Inflammatory macrophage treated with lipopolysaccharide for 1 hour (primary cell): Measurements from ENCODE around the gene RNASE7.

Source experiments
- DNase-seq, 2 donors: peaks; one replicate each; pipeline ENCODE4 v3.0.0-alpha.2; 2020 to 2022

Gene RNASE7

GRCh38 chr14:21069388-21070082 is 27.4 kb downstream of the RNASE7 start:
- no peak for DNase-seq

- peak in 1 of 2 donors; percentile 20 for DNase-seq
These were observed 28.0 kb downstream of the RNASE7 start, which contains the start of gene ARHGEF40 for GRCh38 chr14:21070083-21070609. ARHGEF40 (plus strand) TSS chr14:21070304; CDS start chr14:21070397, 93 bp downstream.

GRCh38 chr14:21070610-21071224 is 28.6 kb downstream of the RNASE7 start:
- DNase-seq, result peak in 1 of 2 donors; percentile 49

DNA sequence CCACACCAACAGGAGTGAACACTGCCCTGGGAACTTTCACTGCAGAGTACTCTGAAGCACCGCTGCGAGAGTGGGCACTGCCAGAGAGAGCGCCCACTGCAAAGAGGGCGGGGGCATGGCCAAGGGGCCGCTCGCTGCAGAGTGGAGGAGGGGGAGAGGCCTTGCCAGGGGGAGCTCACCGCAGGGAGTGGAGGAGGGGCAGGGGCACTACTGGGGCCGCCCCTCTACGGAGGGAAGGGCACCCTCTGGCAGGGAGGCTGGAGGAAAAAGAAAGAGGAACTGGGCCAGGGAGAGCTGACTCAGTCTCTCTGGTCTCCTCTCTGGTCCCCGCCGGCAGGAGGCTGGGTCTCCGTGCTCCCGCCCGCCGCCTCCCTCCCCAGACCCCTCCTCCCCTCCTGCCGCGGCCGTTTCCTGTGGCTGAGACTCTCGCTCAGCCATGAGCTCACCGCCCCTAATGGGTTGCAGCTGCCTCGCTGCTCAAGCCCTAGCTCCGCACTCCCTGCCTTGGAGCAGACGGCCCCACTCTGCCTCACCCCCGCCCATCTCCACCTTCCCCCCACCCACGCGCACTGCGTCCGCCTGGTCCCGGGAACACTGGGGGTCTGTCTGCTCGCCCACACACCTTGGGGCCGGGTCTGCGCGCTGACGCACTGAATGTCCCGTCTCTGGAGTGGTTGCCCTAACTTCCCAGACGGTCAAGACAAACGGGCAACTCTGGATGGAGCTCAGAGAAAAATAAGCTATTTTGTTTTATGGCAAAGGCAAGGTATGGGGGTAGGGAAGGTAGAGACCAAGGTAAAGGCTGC is 29.3 kb downstream of the RNASE7 start:
- peak; percentile 57 to 61 for DNase-seq

GRCh38 chr14:21072031-21072473 is 29.9 kb downstream of the RNASE7 start:
- peak; percentile 79 to 89 for DNase-seq

DNA sequence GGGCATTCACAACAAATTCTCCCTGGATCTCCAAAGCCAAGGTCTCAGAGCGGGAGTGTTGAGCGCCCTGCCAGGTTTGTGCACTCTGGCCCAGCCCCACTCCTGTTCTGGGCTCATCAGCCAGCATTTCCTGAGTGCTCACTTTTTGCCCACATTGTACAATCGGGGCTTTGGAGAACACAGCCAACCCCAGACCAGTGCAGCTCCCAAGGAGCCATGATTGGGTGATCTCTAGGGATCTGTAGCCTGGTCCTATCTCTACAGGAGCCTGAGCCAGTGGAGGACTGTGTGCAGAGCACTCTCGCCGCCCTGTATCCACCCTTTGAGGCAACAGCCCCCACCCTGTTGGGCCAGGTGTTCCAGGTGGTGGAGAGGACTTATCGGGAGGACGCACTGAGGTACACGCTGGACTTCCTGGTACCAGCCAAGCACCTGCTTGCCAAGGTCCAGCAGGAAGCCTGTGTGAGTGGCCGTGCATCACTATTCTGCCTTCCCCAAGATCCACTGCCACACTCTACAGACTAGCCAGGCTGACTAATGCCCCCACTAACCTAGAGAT is 30.7 kb downstream of the RNASE7 start:
- DNase-seq, result no peak

- no peak for DNase-seq
These were observed 31.8 kb downstream of the RNASE7 start for GRCh38 chr14:21073921-21074320.

DNA sequence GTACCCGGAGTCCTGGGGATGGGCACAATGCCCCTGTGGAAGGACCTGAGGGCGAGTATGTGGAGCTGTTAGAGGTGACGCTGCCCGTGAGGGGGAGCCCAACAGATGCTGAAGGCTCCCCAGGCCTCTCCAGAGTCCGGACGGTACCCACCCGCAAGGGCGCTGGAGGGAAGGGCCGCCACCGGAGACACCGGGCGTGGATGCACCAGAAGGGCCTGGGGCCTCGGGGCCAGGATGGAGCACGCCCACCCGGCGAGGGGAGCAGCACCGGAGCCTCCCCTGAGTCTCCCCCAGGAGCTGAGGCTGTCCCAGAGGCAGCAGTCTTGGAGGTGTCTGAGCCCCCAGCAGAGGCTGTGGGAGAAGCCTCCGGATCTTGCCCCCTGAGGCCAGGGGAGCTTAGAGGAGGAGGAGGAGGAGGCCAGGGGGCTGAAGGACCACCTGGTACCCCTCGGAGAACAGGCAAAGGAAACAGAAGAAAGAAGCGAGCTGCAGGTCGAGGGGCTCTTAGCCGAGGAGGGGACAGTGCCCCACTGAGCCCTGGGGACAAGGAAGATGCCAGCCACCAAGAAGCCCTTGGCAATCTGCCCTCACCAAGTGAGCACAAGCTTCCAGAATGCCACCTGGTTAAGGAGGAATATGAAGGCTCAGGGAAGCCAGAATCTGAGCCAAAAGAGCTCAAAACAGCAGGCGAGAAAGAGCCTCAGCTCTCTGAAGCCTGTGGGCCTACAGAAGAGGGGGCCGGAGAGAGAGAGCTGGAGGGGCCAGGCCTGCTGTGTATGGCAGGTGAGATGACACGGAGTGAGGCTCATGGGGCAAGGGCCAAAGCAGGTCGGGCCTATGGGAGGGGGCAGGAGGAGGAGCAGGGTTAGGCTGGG is 32.5 kb downstream of the RNASE7 start:
- no peak for DNase-seq

DNA sequence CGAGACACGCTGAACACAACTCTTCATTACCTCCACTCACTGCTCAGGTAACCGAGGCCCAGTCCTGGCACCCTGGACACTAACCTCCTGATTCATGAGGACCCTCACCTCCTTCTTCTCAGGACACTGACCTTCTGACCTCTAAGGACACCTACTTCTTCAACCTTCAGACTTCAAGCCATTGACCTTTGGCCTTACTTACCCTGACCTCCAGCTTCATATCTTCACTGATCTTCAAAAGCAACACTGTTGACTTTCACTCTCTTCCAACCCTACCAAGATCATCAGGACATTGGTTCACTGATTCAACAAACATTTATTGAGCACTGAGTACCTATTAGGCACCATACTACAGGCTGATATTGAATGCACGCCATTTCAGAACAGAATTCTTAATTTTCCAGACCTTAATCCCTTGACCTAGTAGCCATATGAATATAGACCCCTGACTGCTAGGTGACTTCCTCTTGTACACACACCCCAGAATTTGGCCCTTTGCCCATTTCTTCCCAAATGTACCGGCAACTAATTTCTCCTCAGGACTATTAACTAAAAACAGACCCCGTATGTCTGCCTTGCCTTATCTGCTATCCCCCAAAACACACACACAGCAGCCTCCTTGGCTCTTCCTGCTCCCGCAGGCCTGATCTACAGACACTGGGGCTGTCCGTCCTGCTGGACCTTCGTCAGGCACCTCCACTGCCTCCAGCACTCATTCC is 33.7 kb downstream of the RNASE7 start:
- DNase-seq, result no peak

- no peak for DNase-seq
These were observed 35.5 kb downstream of the RNASE7 start for GRCh38 chr14:21077672-21078071.

DNA sequence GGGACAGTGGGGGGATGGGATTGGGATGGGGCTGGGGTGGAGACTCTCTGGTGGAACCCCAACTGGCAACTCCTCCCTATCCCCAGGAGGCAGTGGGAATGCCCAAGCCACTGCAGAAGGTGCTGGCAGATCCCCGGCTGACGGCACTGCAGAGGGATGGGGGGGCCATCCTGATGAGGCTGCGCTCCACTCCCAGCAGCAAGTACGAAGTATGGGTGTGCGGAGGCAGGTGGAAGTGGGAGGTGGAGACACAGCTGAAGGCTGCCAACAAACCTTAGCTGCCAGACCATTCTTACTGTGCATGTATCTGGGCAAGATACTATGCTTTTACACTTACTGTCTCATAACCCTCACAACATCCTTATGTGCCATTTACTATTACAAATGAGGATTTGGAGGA is 36.1 kb downstream of the RNASE7 start:
- DNase-seq, result no peak

- no peak for DNase-seq
These were observed 36.6 kb downstream of the RNASE7 start for GRCh38 chr14:21078726-21079125.

- DNase-seq, result no peak
These were observed 39.5 kb downstream of the RNASE7 start for GRCh38 chr14:21081521-21082142.

GRCh38 chr14:21083565-21084325 is 41.6 kb downstream of the RNASE7 start:
- DNase-seq, result no peak

- no peak for DNase-seq
These were observed 42.2 kb downstream of the RNASE7 start for GRCh38 chr14:21084396-21084795.

DNA sequence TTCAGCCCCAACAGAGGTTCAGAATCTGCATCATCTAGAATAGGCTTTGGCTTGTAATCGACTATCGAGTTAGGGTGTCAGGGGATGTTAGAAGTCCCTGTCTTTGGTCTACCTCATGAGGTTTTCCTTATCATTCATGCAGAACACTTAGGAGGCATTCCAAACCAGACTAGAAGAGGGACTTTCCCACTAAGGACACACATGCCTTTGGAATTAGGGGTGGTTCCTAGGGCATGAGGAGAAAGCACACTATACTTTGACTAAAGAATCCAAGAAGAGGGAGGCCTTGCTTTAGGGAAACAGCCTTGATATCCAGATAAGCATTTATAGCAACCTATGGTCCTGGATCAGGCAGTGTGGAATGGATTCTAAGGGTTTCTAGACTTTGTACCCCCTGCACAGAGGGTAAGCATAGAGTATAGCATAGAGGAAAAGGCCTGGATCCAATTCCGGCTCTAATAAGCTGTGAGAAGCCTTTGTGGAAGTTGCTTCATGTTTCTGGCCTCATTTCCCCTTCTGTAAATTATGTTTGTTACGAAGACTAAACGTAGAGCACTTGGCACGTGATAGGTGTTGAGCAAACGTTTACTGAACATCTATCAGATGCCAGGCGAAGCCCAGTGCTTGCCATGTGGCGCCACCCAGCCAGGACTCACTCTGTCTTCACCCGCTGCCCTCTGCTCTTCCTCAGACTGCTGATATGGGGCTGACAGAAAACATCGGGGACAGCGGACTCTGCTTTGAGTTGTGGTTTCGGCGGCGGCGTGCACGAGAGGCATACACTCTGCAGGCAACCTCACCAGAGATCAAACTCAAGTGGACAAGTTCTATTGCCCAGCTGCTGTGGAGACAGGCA is 43.1 kb downstream of the RNASE7 start:
- DNase-seq, result peak; percentile 64 to 66

DNA sequence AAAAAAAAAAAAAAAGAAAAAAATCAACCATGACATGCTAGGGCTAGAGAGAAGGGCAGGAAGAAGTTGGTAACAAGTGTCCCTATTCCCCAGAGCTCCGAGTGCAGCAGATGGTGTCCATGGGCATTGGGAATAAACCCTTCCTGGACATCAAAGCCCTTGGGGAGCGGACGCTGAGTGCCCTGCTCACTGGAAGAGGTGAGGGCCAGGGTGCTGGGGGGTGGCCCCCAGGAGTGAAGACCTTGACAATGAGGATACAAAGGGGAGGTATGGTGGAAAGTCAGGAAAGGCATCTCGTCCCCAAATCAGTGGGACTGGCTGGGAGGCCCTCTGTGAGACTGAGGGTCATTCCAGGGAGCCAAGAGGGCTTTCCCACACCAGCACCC is 44.7 kb downstream of the RNASE7 start:
- no peak for DNase-seq

DNA sequence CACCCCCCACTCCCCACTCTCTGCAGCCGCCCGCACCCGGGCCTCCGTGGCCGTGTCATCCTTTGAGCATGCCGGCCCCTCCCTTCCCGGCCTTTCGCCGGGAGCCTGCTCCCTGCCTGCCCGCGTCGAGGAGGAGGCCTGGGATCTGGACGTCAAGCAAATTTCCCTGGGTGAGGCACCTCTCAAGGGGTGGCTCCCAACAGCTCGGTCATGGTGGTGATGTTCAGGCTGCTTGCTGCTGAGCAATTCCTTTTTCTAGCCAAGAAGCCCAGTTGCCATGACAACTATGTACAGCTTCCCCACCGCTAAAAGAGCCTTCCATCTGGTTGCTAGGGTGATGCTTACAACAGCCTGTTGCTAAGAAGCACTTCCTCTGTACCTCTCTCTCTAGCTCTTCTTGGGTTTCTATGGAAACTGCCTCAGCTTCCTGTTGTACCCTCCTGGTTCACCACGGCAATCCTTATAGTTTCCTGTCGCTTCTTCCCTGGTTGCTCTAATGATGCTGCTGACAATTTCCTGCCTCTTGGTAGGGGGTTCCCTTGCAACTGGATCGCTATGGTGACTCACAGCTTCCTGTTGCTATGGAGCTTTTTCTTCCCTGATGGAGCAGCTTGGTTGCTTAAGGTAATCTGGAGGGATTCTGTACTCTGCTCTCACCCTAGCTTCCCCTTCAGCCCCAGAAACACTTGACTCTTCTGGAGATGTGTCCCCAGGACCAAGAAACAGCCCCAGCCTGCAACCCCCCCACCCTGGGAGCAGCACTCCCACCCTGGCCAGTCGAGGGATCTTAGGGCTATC is 45.3 kb downstream of the RNASE7 start:
- DNase-seq, result peak; percentile 62
